CD1c-positive myeloid dendritic cell (primary cell): ENCODE measurements around the gene SIGMAR1.

ENCODE experiments used
- DNase-seq: peaks from one replicate; pipeline ENCODE4 v3.0.0-alpha.2; 2016; ENCODE audit errors: extremely low spot score

The SIGMAR1 gene

GRCh38 chr9:34630402-34631154 is 7.0 kb downstream of the SIGMAR1 start:
- DNase-seq, result no peak

- DNase-seq, result no peak
These were observed 8.1 kb downstream of the SIGMAR1 start for GRCh38 chr9:34629491-34629808.

GRCh38 chr9:34628656-34629490 is 8.7 kb downstream of the SIGMAR1 start, which contains the start of gene ARID3C:
TSS of gene ARID3C (minus strand) at chr9:34629066. CDS start at chr9:34628014, 1,052 bp downstream.
- DNase-seq, result peak; percentile 48

- DNase-seq, result no peak
These were observed 9.6 kb downstream of the SIGMAR1 start for GRCh38 chr9:34627716-34628655.

- no peak for DNase-seq
These were observed 12.5 kb downstream of the SIGMAR1 start for GRCh38 chr9:34625186-34625486.

GRCh38 chr9:34624475-34625185 is 13.0 kb downstream of the SIGMAR1 start:
- DNase-seq, result no peak

GRCh38 chr9:34623374-34624235 is 14.0 kb downstream of the SIGMAR1 start:
- DNase-seq, result no peak

GRCh38 chr9:34620061-34620994 is 17.3 kb downstream of the SIGMAR1 start, which contains the start of gene DCTN3:
TSS of gene DCTN3 (minus strand) at chr9:34620495. CDS start at chr9:34620464, 31 bp downstream.
- DNase-seq, result peak; percentile 97

GRCh38 chr9:34615132-34615531 is 22.5 kb downstream of the SIGMAR1 start:
- DNase-seq, result no peak

- peak; percentile 88 for DNase-seq
These were observed 24.7 kb downstream of the SIGMAR1 start for GRCh38 chr9:34612788-34613390.

- DNase-seq, result peak; percentile 96
These were observed 25.5 kb downstream of the SIGMAR1 start, which contains the start of gene RPP25L for GRCh38 chr9:34611811-34612787. TSS of gene RPP25L (minus strand) at chr9:34612097. CDS start at chr9:34611296, 801 bp downstream.

- DNase-seq, result no peak
These were observed 26.3 kb downstream of the SIGMAR1 start for GRCh38 chr9:34611251-34611810.

GRCh38 chr9:34610434-34611206 is 27.0 kb downstream of the SIGMAR1 start:
- DNase-seq, result peak; percentile 44

GRCh38 chr9:34607331-34607730 is 30.3 kb downstream of the SIGMAR1 start:
- no peak for DNase-seq

GRCh38 chr9:34606905-34607304 is 30.7 kb downstream of the SIGMAR1 start:
- DNase-seq, result no peak

- no peak for DNase-seq
These were observed 31.4 kb downstream of the SIGMAR1 start for GRCh38 chr9:34606190-34606589.
